Forelimb muscle (tissue), 1 donor: ENCODE data around the gene CNTRL. TPM values are rescaled to one million over a fixed set of nuclear protein-coding genes. Genes with fewer than 3 reads are reported as not detected.

Source experiments
- polyA plus RNA-seq: library from polyadenylated mRNA; unstranded; fragments of 120-200 nt; gene quantifications from one replicate; pipeline ENCODE4 v1.2.1, GENCODE V29; 2013; ENCODE audit not compliant: insufficient read length

Gene CNTRL
- polyA plus RNA-seq, 1 donor: 17.8 TPM

Other genes starting within 250 kb of the CNTRL start
- 20.7 TPM for gene PSMD5, start 232.0 kb upstream of the CNTRL start, polyA plus RNA-seq
- gene PHF19, start 197.8 kb upstream of the CNTRL start, polyA plus RNA-seq: 33.4 TPM
- 4.3 TPM for gene TRAF1, start 148.2 kb upstream of the CNTRL start, polyA plus RNA-seq
- 6.8 TPM for gene C5, start 24.7 kb upstream of the CNTRL start, polyA plus RNA-seq
- gene RAB14, start 126.9 kb downstream of the CNTRL start, polyA plus RNA-seq: 47.0 TPM
- gene GSN, start 193.2 kb downstream of the CNTRL start, polyA plus RNA-seq: 293 TPM